Measurements from ENCODE around the gene ZNF107. TPM values are rescaled to one million over a fixed set of nuclear protein-coding genes. Genes with fewer than 3 reads are reported as not detected.

The ZNF107 gene
- total RNA-seq, 3 donors from 2014 or later, result 3.7 to 72.7 (median 33.1) TPM

GRCh38 chr7:64667311-64667710 is 1.4 kb downstream of the ZNF107 start:
- intact Hi-C loops (cut with DNase I; ENCODE audit: low total_unique reads), result no loop called here
- no peak for DNase-seq (ENCODE audit: low spot score in 2 of 2)
- no peaks in the 10 kb centered on the region for H3K36me3 ChIP-seq

GRCh38 chr7:64672414-64672813 is 6.5 kb downstream of the ZNF107 start:
- no peak for TF ChIP-seq POLR2AphosphoS5 (IDR thresholded peaks at IDR 0.05)
- TF ChIP-seq CTCF (IDR thresholded peaks at IDR 0.05), result no peak
- TF ChIP-seq POLR2A (IDR thresholded peaks at IDR 0.05), result no peak
- Histone ChIP-seq H3K36me3 (no peaks in the 10 kb centered on the region), H3K27ac (no peak overlapping the region), H3K4me3 (no peak overlapping the region), H3K9me3 (no peaks in the 10 kb centered on the region), H3K27me3 (no peaks in the 10 kb centered on the region), H3K4me1 (no peaks in the 10 kb centered on the region)
- DNase-seq (ENCODE audit: low spot score in 2 of 2), result no peak
- intact Hi-C loops (cut with DNase I; ENCODE audit: low total_unique reads), result no loop called here

More at GRCh38 chr7:64667311-64667710, 1.4 kb downstream of the ZNF107 start:
- Histone ChIP-seq H3K9me3 (no peaks in the 10 kb centered on the region), H3K27ac (peak overlapping the region; percentile 20 to 86), H3K4me1 (no peaks in the 10 kb centered on the region), H3K4me3 (peak overlapping the region in 2 of 3 donors; percentile 77 to 84), H3K27me3 (no peaks in the 10 kb centered on the region)
- no peak for TF ChIP-seq POLR2AphosphoS5 (IDR thresholded peaks at IDR 0.05)
- no peak for TF ChIP-seq CTCF (IDR thresholded peaks at IDR 0.05)
- no peak for TF ChIP-seq POLR2A (IDR thresholded peaks at IDR 0.05)

- H3K27me3 ChIP-seq, result no peaks in the 10 kb centered on the region
- intact Hi-C loops (cut with DNase I; ENCODE audit: low total_unique reads), result no loop called here
- DNase-seq (ENCODE audit: low spot score in 2 of 2), result no peak
- no peaks in the 10 kb centered on the region for H3K4me1 ChIP-seq
- no peaks in the 10 kb centered on the region for H3K9me3 ChIP-seq
- no peaks in the 10 kb centered on the region for H3K36me3 ChIP-seq
- no peak for TF ChIP-seq POLR2A (IDR thresholded peaks at IDR 0.05)
- no peak overlapping the region for H3K4me3 ChIP-seq
- H3K27ac ChIP-seq, result peak overlapping the region; percentile 86 to 91
Measured at GRCh38 chr7:64685091-64685490, 19.2 kb downstream of the ZNF107 start.

- intact Hi-C loops (cut with DNase I; ENCODE audit: low total_unique reads), result no loop called here
- no peaks in the 10 kb centered on the region for H3K27me3 ChIP-seq
- peak in 1 of 2 donors; percentile 60 for DNase-seq (ENCODE audit: low spot score in 2 of 2)
- peak overlapping the region in 1 of 3 donors; percentile 46 for H3K4me3 ChIP-seq
- peak overlapping the region; percentile 86 to 91 for H3K27ac ChIP-seq
- H3K9me3 ChIP-seq, result no peaks in the 10 kb centered on the region
- no peaks in the 10 kb centered on the region for H3K4me1 ChIP-seq
- TF ChIP-seq POLR2AphosphoS5 (IDR thresholded peaks at IDR 0.05), result peak in 1 of 3 donors; percentile 31
- TF ChIP-seq CTCF (IDR thresholded peaks at IDR 0.05), result no peak
- no peaks in the 10 kb centered on the region for H3K36me3 ChIP-seq
Measured at GRCh38 chr7:64685741-64686140, 19.8 kb downstream of the ZNF107 start.

- Histone ChIP-seq H3K4me3 (peak overlapping the region in 1 of 3 donors; percentile 46), H3K27me3 (no peaks in the 10 kb centered on the region), H3K36me3 (no peaks in the 10 kb centered on the region), H3K4me1 (no peaks in the 10 kb centered on the region), H3K27ac (peak overlapping the region; percentile 86 to 91), H3K9me3 (no peaks in the 10 kb centered on the region)
- TF ChIP-seq POLR2AphosphoS5 (IDR thresholded peaks at IDR 0.05), result peak in 2 of 3 donors; percentile 18 to 72
- no peak for TF ChIP-seq CTCF (IDR thresholded peaks at IDR 0.05)
- intact Hi-C loops (cut with DNase I; ENCODE audit: low total_unique reads), result no loop called here
- peak; percentile 59 to 82 for DNase-seq (ENCODE audit: low spot score in 2 of 2)
Measured at GRCh38 chr7:64686493-64687184, 20.7 kb downstream of the ZNF107 start.
